22Rv1 (cell line): ENCODE results near the gene AEBP1.

ENCODE experiments used
- CTCF ChIP-seq: fragments of 450-650 bp; IDR thresholded peaks from 2 replicates; pipeline ENCODE4 v1.5.1; 2017; ENCODE audit warnings: mild to moderate bottlenecking
- ZFX ChIP-seq: fragments of 450-650 bp; IDR thresholded peaks from 2 replicates; pipeline ENCODE4 v1.6.1; 2017; ENCODE audit warnings: antibody characterized with exemption, borderline replicate concordance

GRCh38 chr7:44152971-44153947, 49.1 kb downstream of the AEBP1 start:
- no peak for TF ChIP-seq CTCF
- TF ChIP-seq ZFX, result no peak
